Chondrocyte (in vitro differentiated cells): ENCODE data around the gene KCNAB3. TPM values are rescaled to one million over a fixed set of nuclear protein-coding genes. Genes with fewer than 3 reads are reported as not detected.

Experiments used
- DNase-seq: peaks from one replicate; pipeline ENCODE4 v3.0.0; 2021; ENCODE audit warnings: mixed read lengths, low spot score
- H3K27ac Mint-ChIP-seq: one replicate; pipeline ENCODE4 v1.8.0; 2021; ENCODE audit warnings: mild to moderate bottlenecking, moderate library complexity, mixed read lengths; ENCODE audit not compliant: unreplicated experiment
- H3K27me3 Mint-ChIP-seq: 2 replicates; pipeline ENCODE4 v1.8.0; 2021; ENCODE audit warnings: low read depth, mixed read lengths
- H3K36me3 Mint-ChIP-seq: 2 replicates; pipeline ENCODE4 v1.8.0; 2021; ENCODE audit warnings: low read depth, mixed read lengths
- H3K4me1 Mint-ChIP-seq: 2 replicates; pipeline ENCODE4 v1.8.0; 2021; ENCODE audit warnings: low read depth, mild to moderate bottlenecking, mixed read lengths
- H3K4me3 Mint-ChIP-seq: one replicate; pipeline ENCODE4 v1.8.0; 2021; ENCODE audit warnings: mild to moderate bottlenecking, moderate library complexity, mixed read lengths; ENCODE audit not compliant: unreplicated experiment
- H3K9me3 Mint-ChIP-seq: 2 replicates; pipeline ENCODE4 v1.8.0; 2021; ENCODE audit warnings: low read depth, mixed read lengths
- CTCF ChIP-seq: fragments of 200-600 bp; sonication (generic); IDR thresholded peaks from 2 replicates; pipeline ENCODE4 v1.5.0; 2021; ENCODE audit warnings: antibody characterized with exemption, mild to moderate bottlenecking, moderate library complexity
- total RNA-seq: library from RNA; stranded (reverse); gene quantifications from 3 replicates; pipeline ENCODE4 v1.2.1, GENCODE V29; 2021

The KCNAB3 gene
- total RNA-seq, 1 donor from 2014 or later: 2.3 TPM

- H3K36me3 Mint-ChIP-seq: peaks cover 43% of the 10 kb centered on the region
- DNase-seq: no peak
Measured at GRCh38 chr17:7893187-7893880, 36.3 kb downstream of the KCNAB3 start.

GRCh38 chr17:7889166-7889955 is 40.3 kb downstream of the KCNAB3 start:
- Mint-ChIP-seq H3K27ac (no peak overlapping the region), H3K4me1 (no peaks in the 10 kb centered on the region), H3K36me3 (peaks cover 16% of the 10 kb centered on the region), H3K9me3 (no peaks in the 10 kb centered on the region), H3K4me3 (no peak overlapping the region), H3K27me3 (no peaks in the 10 kb centered on the region)
- peak; percentile 75 for TF ChIP-seq CTCF
- DNase-seq: no peak

More at GRCh38 chr17:7893187-7893880, 36.3 kb downstream of the KCNAB3 start:
- no peak overlapping the region for H3K27ac Mint-ChIP-seq
- H3K4me1 Mint-ChIP-seq: no peaks in the 10 kb centered on the region
- H3K4me3 Mint-ChIP-seq: no peak overlapping the region
- TF ChIP-seq CTCF: no peak
- no peaks in the 10 kb centered on the region for H3K27me3 Mint-ChIP-seq
- H3K9me3 Mint-ChIP-seq: no peaks in the 10 kb centered on the region

GRCh38 chr17:7888184-7888920 is 41.3 kb downstream of the KCNAB3 start, which contains the start of gene CHD3:
Gene CHD3, plus strand, starts transcription at chr17:7888789. Its CDS starts 212 bp downstream, at chr17:7889001.
- Mint-ChIP-seq H3K4me3 (no peak within 1 kb of the TSS), H3K36me3 (peaks cover 11% of the 10 kb centered on the region), H3K4me1 (peaks cover 3% of the 10 kb centered on the region), H3K27me3 (no peaks in the 10 kb centered on the region), H3K9me3 (no peaks in the 10 kb centered on the region), H3K27ac (no peak within 1 kb of the TSS)
- TF ChIP-seq CTCF: no peak
- DNase-seq: no peak

- TF ChIP-seq CTCF: no peak
- Mint-ChIP-seq H3K4me3 (no peak overlapping the region), H3K9me3 (no peaks in the 10 kb centered on the region), H3K27ac (no peak overlapping the region), H3K4me1 (peaks cover 3% of the 10 kb centered on the region), H3K27me3 (no peaks in the 10 kb centered on the region), H3K36me3 (peaks cover 11% of the 10 kb centered on the region)
- no peak for DNase-seq
Measured at GRCh38 chr17:7887482-7888183, 42.0 kb downstream of the KCNAB3 start.
